HepG2 (cell line): ENCODE measurements around the gene BICRAL. TPM values are rescaled to one million over a fixed set of nuclear protein-coding genes. Genes with fewer than 3 reads are reported as not detected.

Source experiments
- AHR ChIP-seq: IDR thresholded peaks from 2 replicates; pipeline ENCODE4 v1.6.1; 2018; ENCODE audit warnings: missing genetic modification reagents, missing compliant biosample characterization
- ARNT2 ChIP-seq: sonication (generic); formaldehyde crosslinking; IDR thresholded peaks from 2 replicates; pipeline ENCODE4 v1.8.0; 2022; ENCODE audit warnings: mild to moderate bottlenecking, low read depth, missing genetic modification reagents, moderate library complexity
- CENPT ChIP-seq: sonication (generic); formaldehyde crosslinking; IDR thresholded peaks from 2 replicates; pipeline ENCODE4 v1.8.0; 2022; ENCODE audit warnings: low read depth, mild to moderate bottlenecking, moderate library complexity, missing genetic modification reagents
- EED ChIP-seq: sonication (generic); formaldehyde crosslinking; IDR thresholded peaks from 2 replicates; pipeline ENCODE4 v1.5.0; 2020; ENCODE audit warnings: mild to moderate bottlenecking, missing genetic modification reagents
- FOXM1 ChIP-seq: sonication (generic); formaldehyde crosslinking; IDR thresholded peaks from 2 replicates; pipeline ENCODE4 v1.5.0; 2020; ENCODE audit warnings: missing genetic modification reagents
- MATR3 ChIP-seq: sonication (generic); formaldehyde crosslinking; IDR thresholded peaks from 2 replicates; pipeline ENCODE4 v1.4.0; 2020; ENCODE audit warnings: missing genetic modification reagents
- PBX2 ChIP-seq: IDR thresholded peaks from 2 replicates; pipeline ENCODE4 v1.6.1; 2016; ENCODE audit warnings: control low read depth
- PREB ChIP-seq: sonication (generic); formaldehyde crosslinking; IDR thresholded peaks from 2 replicates; pipeline ENCODE4 v1.4.0; 2020; ENCODE audit warnings: missing genetic modification reagents
- RBM22 ChIP-seq: fragments of 200-400 bp; formaldehyde crosslinking; optimal IDR thresholded peaks from 2 replicates; pipeline ENCODE3; 2017; ENCODE audit warnings: mild to moderate bottlenecking, low read length, moderate library complexity
- RFX1 ChIP-seq: fragments of 450-650 bp; IDR thresholded peaks from 2 replicates; pipeline ENCODE4 v1.6.1; 2017
- SCMH1 ChIP-seq: sonication (generic); formaldehyde crosslinking; IDR thresholded peaks from 2 replicates; pipeline ENCODE4 v1.9.0; 2021; ENCODE audit warnings: missing genetic modification reagents, mild to moderate bottlenecking, borderline replicate concordance
- SMAD3 ChIP-seq: sonication (generic); formaldehyde crosslinking; IDR thresholded peaks from 2 replicates; pipeline ENCODE4 v1.4.0; 2020; ENCODE audit warnings: missing genetic modification reagents
- SNAPC2 ChIP-seq: sonication (generic); formaldehyde crosslinking; IDR thresholded peaks from 2 replicates; pipeline ENCODE4 v1.8.1; 2022; ENCODE audit warnings: mild to moderate bottlenecking, missing genetic modification reagents
- STAT6 ChIP-seq: sonication (generic); formaldehyde crosslinking; IDR thresholded peaks from 2 replicates; pipeline ENCODE4 v1.4.0; 2020; ENCODE audit warnings: missing genetic modification reagents, mild to moderate bottlenecking, borderline replicate concordance
- ZBTB25 ChIP-seq: IDR thresholded peaks from 2 replicates; pipeline ENCODE4 v1.6.1; 2018; ENCODE audit warnings: missing genetic modification reagents
- ZMYM4 ChIP-seq: sonication (generic); formaldehyde crosslinking; IDR thresholded peaks from 2 replicates; pipeline ENCODE4 v1.8.1; 2023; ENCODE audit warnings: mild to moderate bottlenecking, missing genetic modification reagents
- ZNF20 ChIP-seq: sonication (generic); formaldehyde crosslinking; IDR thresholded peaks from 2 replicates; pipeline ENCODE4 v1.4.0; 2020; ENCODE audit warnings: mild to moderate bottlenecking, moderate library complexity, missing genetic modification reagents
- ZNF275 ChIP-seq: sonication (generic); formaldehyde crosslinking; IDR thresholded peaks from 2 replicates; pipeline ENCODE4 v1.8.0; 2022; ENCODE audit warnings: missing genetic modification reagents, mild to moderate bottlenecking, inconsistent platforms, borderline replicate concordance
- ZNF292 ChIP-seq: sonication (generic); formaldehyde crosslinking; IDR thresholded peaks from 2 replicates; pipeline ENCODE4 v1.8.1; 2022; ENCODE audit warnings: mild to moderate bottlenecking, low read depth, missing genetic modification reagents, borderline replicate concordance
- ZNF317 ChIP-seq: sonication (generic); formaldehyde crosslinking; IDR thresholded peaks from 2 replicates; pipeline ENCODE4 v1.5.0; 2020; ENCODE audit warnings: mild to moderate bottlenecking, missing genetic modification reagents
- ZNF674 ChIP-seq: sonication (generic); formaldehyde crosslinking; IDR thresholded peaks from 2 replicates; pipeline ENCODE4 v1.5.0; 2020; ENCODE audit warnings: low read depth, mild to moderate bottlenecking, missing genetic modification reagents
- ZNF747 ChIP-seq: sonication (generic); formaldehyde crosslinking; IDR thresholded peaks from 2 replicates; pipeline ENCODE4 v1.8.1; 2023; ENCODE audit warnings: missing genetic modification reagents, mild to moderate bottlenecking, borderline replicate concordance
- ZSCAN20 ChIP-seq: sonication (generic); formaldehyde crosslinking; IDR thresholded peaks from 2 replicates; pipeline ENCODE4 v1.4.0; 2020; ENCODE audit warnings: missing genetic modification reagents, mild to moderate bottlenecking, borderline replicate concordance
- polyA plus RNA-seq, 8 experiments: library from polyadenylated mRNA; depleted of rRNA in 3 of 8; stranded (reverse) in 7 of 8; unstranded in 1 of 8; fragments of >200 nt; fragmentation: Illumina TruSeq in 4 of 8; extraction: Trizol in 4 of 8; gene quantifications; 2 replicates each; pipeline versions ENCODE4 v1.2.1 to v1.2.3, GENCODE V29; 2011 to 2016; ENCODE audit warnings: low read depth in 4 of 8, missing spikeins in 1 of 8, mixed read lengths in 1 of 8; ENCODE audit not compliant: insufficient read depth in 1 of 8
- total RNA-seq, 5 experiments: library from RNA; depleted of rRNA; stranded (reverse); fragments of >200 nt; fragmentation: Illumina TruSeq; extraction: Trizol; gene quantifications; 2 replicates each; pipeline ENCODE4 v1.2.3, GENCODE V29; 2016; ENCODE audit warnings: low read depth in 1 of 5

BICRAL gene
- total and polyA plus RNA-seq, 2 of the 13 experiments (the other 11 are each of a cell fraction or from before 2014, with no cell fraction given) = 5.0 to 13.5 TPM

- TF ChIP-seq ZNF20 (CRISPR knock-in tag) (peak; percentile 28; the same call in 1 of the 2 replicates), CENPT (peak; percentile 28), ZNF292 (CRISPR knock-in tag) (no peak), SNAPC2 (CRISPR knock-in tag) (peak; percentile 25; the same call in 1 of the 2 replicates), ZNF747 (CRISPR knock-in tag) (no peak), FOXM1 (CRISPR knock-in tag) (no peak), PBX2 (CRISPR knock-in tag) (no peak), ARNT2 (peak; percentile 47; the same call in 1 of the 2 replicates), RBM22 (peak; percentile 38), STAT6 (CRISPR knock-in tag) (no peak), SCMH1 (CRISPR knock-in tag) (no peak), RFX1 (no peak), ZNF275 (CRISPR knock-in tag) (0 out of 2 replicates have a peak, but pooled peaks have one; percentile 26), ZMYM4 (CRISPR knock-in tag) (peak; percentile 23; the same call in 1 of the 2 replicates), ZNF674 (CRISPR knock-in tag) (no peak), EED (no peak), MATR3 (CRISPR knock-in tag) (no peak), PREB (CRISPR knock-in tag) (no peak), ZSCAN20 (peak; percentile 93; the same call in 1 of the 2 replicates), ZNF317 (no peak), ZBTB25 (CRISPR knock-in tag) (no peak; the same call in 1 of the 2 replicates), SMAD3 (CRISPR knock-in tag) (peak; percentile 61; the same call in 1 of the 2 replicates), AHR (CRISPR knock-in tag) (peak; percentile 43)
Observed at GRCh38 chr6:42745640-42746462, 36.0 kb upstream of the BICRAL start, which contains the start of gene TBCC (continued).
